ENCODE measurements around the gene CDC42SE1. TPM values are rescaled to one million over a fixed set of nuclear protein-coding genes. Genes with fewer than 3 reads are reported as not detected.

CDC42SE1 gene
- total and polyA plus RNA-seq, 9 of the 15 experiments (the other 6 are each of a cell fraction or from before 2014, with no cell fraction given) = 78.1 to 189 (median 114) TPM

- TF ChIP-seq FOXA1 (IDR thresholded peaks at IDR 0.05; ENCODE audit: borderline replicate concordance) (no peak), RB1 (IDR thresholded peaks at IDR 0.05; ENCODE audit: low read depth) (peak; percentile 95), MITF (IDR thresholded peaks at IDR 0.05) (no peak), THRB (CRISPR knock-in tag; conservative IDR thresholded peaks at IDR 0.05) (no peak), POLR2G (IDR thresholded peaks at IDR 0.05; ENCODE audit: low read depth, low read length) (peak; percentile 80), MECOM (CRISPR knock-in tag; IDR thresholded peaks at IDR 0.05) (no peak), RBM25 (IDR thresholded peaks at IDR 0.05; ENCODE audit: low read depth, low read length, severe bottlenecking) (no peak), ZNF695 (CRISPR knock-in tag; IDR thresholded peaks at IDR 0.05) (no peak), SMARCA4 (IDR thresholded peaks at IDR 0.05) (peak; percentile 72; the same call in 1 of the 2 replicates), SP2 (IDR thresholded peaks at IDR 0.05; ENCODE audit: extremely low read depth, low read depth, low read length, poor library complexity, severe bottlenecking) (no peak), NR3C1 (CRISPR knock-in tag; IDR thresholded peaks at IDR 0.05) (no peak), SMC3 (conservative IDR thresholded peaks at IDR 0.05; ENCODE audit: insufficient read depth, low read depth, low read length) (0 out of 2 replicates have a peak, but pooled peaks have one; percentile 17), PRPF4 (IDR thresholded peaks at IDR 0.05; ENCODE audit: insufficient read depth, low read depth, low read length, poor library complexity, severe bottlenecking) (no peak), TCF15 (CRISPR knock-in tag; IDR thresholded peaks at IDR 0.05) (no peak), ELF1 (tag; IDR thresholded peaks at IDR 0.05) (peak; percentile 99), POLR3G (IDR thresholded peaks at IDR 0.05; ENCODE audit: extremely low read depth, insufficient read length, insufficient replicate concordance) (no peak), ZBTB43 (CRISPR knock-in tag; IDR thresholded peaks at IDR 0.05) (peak; percentile 72), KAT8 (IDR thresholded peaks at IDR 0.05; ENCODE audit: low read depth) (peak; percentile 91), RBM15 (IDR thresholded peaks at IDR 0.05; ENCODE audit: insufficient read depth, low read length) (no peak)
- TF ChIP-seq, protein P1, sequence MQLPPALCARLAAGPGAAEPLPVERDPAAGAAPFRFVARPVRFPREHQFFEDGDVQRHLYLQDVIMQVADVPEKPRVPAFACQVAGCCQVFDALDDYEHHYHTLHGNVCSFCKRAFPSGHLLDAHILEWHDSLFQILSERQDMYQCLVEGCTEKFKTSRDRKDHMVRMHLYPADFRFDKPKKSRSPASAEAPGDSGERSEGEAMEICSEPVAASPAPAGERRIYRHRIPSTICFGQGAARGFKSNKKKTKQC (CRISPR knock-in tag; IDR thresholded peaks at IDR 0.05) = peak; percentile 56; the same call in 1 of the 2 replicates
- TF ChIP-seq, protein P2, sequence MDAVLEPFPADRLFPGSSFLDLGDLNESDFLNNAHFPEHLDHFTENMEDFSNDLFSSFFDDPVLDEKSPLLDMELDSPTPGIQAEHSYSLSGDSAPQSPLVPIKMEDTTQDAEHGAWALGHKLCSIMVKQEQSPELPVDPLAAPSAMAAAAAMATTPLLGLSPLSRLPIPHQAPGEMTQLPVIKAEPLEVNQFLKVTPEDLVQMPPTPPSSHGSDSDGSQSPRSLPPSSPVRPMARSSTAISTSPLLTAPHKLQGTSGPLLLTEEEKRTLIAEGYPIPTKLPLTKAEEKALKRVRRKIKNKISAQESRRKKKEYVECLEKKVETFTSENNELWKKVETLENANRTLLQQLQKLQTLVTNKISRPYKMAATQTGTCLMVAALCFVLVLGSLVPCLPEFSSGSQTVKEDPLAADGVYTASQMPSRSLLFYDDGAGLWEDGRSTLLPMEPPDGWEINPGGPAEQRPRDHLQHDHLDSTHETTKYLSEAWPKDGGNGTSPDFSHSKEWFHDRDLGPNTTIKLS (IDR thresholded peaks at IDR 0.05; ENCODE audit: borderline replicate concordance, low read depth) = peak; percentile 90
Measured at GRCh38 chr1:151070474-151071276, 11.3 kb upstream of the CDC42SE1 start, which contains the start of gene GABPB2 (continued).

Measured in K562 (cell line).